Endodermal cell (in vitro differentiated cells): ENCODE data around the gene DLX2. TPM values are rescaled to one million over a fixed set of nuclear protein-coding genes. Genes with fewer than 3 reads are reported as not detected.

Source experiments
- DNase-seq: peaks from one replicate; pipeline ENCODE4 v3.0.0-alpha.2; 2017
- H3K27ac ChIP-seq: 2 replicates; pipeline ENCODE4 v1.5.1; 2013; ENCODE audit warnings: mild to moderate bottlenecking, low read depth, low read length, moderate library complexity
- H3K27me3 ChIP-seq: 2 replicates; pipeline ENCODE4 v1.6.1; 2013; ENCODE audit warnings: mild to moderate bottlenecking, low read length, moderate library complexity; ENCODE audit not compliant: insufficient read depth, control insufficient read depth, poor library complexity, severe bottlenecking
- H3K36me3 ChIP-seq: 2 replicates; pipeline ENCODE4 v1.7.0; 2013; ENCODE audit warnings: mild to moderate bottlenecking, low read length, moderate library complexity; ENCODE audit not compliant: control insufficient read depth, insufficient read depth
- H3K4me1 ChIP-seq: one replicate; pipeline ENCODE4 v1.7.0; 2013; ENCODE audit warnings: low read length; ENCODE audit not compliant: control insufficient read depth, insufficient read depth
- H3K4me3 ChIP-seq: 2 replicates; pipeline ENCODE4 v1.5.1; 2013; ENCODE audit warnings: mild to moderate bottlenecking, low read length, moderate library complexity
- H3K9ac ChIP-seq: 2 replicates; pipeline ENCODE4 v1.6.1; 2013; ENCODE audit warnings: mild to moderate bottlenecking, low read length, moderate library complexity; ENCODE audit not compliant: poor library complexity, severe bottlenecking; ENCODE audit errors: extremely low read depth
- H3K9me3 ChIP-seq: 2 replicates; pipeline ENCODE4 v1.6.1; 2013; ENCODE audit warnings: mild to moderate bottlenecking, low read length, moderate library complexity; ENCODE audit not compliant: control insufficient read depth
- H3K27ac Mint-ChIP-seq: 2 replicates; pipeline ENCODE4 v1.8.0; 2020; ENCODE audit warnings: mixed read lengths
- H3K27me3 Mint-ChIP-seq: 2 replicates; pipeline ENCODE4 v1.8.0; 2021; ENCODE audit warnings: mild to moderate bottlenecking, mixed read lengths; ENCODE audit not compliant: insufficient read depth
- H3K36me3 Mint-ChIP-seq: 2 replicates; pipeline ENCODE4 v1.8.0; 2020; ENCODE audit warnings: low read depth, mixed read lengths
- H3K4me1 Mint-ChIP-seq: 2 replicates; pipeline ENCODE4 v1.8.0; 2020; ENCODE audit warnings: mixed read lengths
- H3K4me3 Mint-ChIP-seq: 2 replicates; pipeline ENCODE4 v1.8.0; 2020; ENCODE audit warnings: mild to moderate bottlenecking, moderate library complexity, mixed read lengths
- H3K9me3 Mint-ChIP-seq: 2 replicates; pipeline ENCODE4 v1.8.0; 2020; ENCODE audit warnings: mild to moderate bottlenecking, mixed read lengths
- WGBS, 2 experiments: methylation state at CpG; one replicate each; pipeline versions ENCODE4 v1.1.5 to v1.1.7; 2013; ENCODE audit warnings: missing lambda C conversion rate in 2 of 2, mixed read lengths in 1 of 2; ENCODE audit not compliant: insufficient coverage in 1 of 2, insufficient read length in 1 of 2; 5-methylcytosine and 5-hydroxymethylcytosine counted together
- total RNA-seq, 2 donors: library from RNA; stranded (reverse); fragmentation: NEBNext Ultra II Directional in 1 of 2; extraction: Animal tissue kit (Norgen Biotek cat#: 25700) in 1 of 2; gene quantifications; 2 replicates in 1 of 2; 3 replicates in 1 of 2; pipeline ENCODE4 v1.2.1, GENCODE V29; 2021
- TF ChIP-seq, protein P1 (sequence below): fragments of 200-600 bp; sonication (generic); conservative IDR thresholded peaks from 2 replicates; pipeline ENCODE4 v1.5.0; 2021; ENCODE audit warnings: antibody characterized with exemption, mild to moderate bottlenecking

DLX2 gene
- total RNA-seq, 2 donors from 2014 or later, result 0.13 TPM; not detected in 1

DNA sequence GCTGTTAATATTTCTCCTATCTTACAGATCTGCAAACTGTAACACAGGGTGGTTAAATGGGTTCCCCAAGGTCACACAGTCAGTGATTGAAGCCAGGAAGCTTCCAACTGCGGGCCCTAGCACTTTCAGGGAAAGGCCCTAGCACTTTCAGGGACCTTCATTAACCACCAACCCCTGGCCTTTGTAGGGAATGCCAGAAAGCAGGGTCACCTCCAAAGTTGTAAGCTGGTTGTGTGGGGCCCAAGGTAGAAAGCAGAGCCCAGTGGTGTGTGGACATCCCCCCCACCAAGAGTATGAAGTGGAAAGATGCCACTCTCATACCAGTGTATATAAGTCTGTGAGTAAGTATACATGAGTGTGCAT lies 4.4 kb downstream of the DLX2 start:
- no peak overlapping the region for H3K27ac ChIP-seq
- peak; percentile 62 for DNase-seq

DNA sequence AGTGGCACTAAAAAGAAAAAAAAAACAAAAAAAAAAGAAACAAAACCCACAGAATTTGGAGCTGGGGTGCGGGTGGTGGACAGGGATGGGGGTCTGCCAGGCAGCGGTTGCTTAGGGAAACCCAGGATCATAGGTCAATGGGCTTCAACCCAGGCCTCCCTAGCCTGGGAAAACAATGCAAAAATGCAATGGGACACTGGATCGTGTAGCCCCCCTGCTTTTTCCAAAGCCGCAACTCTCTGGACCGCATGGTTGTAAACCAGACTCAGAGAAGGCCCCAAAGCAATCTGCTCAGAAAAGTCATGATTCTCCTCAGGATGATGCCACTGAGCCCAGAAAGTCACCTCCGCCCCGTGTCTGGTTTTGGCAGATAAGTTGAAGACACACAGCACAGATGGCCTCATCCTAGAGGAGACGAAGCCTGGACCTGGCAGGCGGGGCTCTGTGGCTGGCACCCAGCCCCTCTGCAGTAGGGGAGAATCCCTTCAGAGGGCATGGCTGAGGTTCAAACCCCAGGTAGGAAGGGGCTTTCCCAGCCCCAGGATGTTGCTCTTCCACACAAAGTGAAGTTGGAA lies 5.1 kb downstream of the DLX2 start:
- peaks cover 100% of the 10 kb centered on the region for H3K27me3 ChIP-seq
- Mint-ChIP-seq H3K27ac (no peak overlapping the region), H3K4me1 (peaks cover 31% of the 10 kb centered on the region), H3K9me3 (no peaks in the 10 kb centered on the region), H3K36me3 (no peaks in the 10 kb centered on the region), H3K4me3 (peak overlapping the region; percentile 48), H3K27me3 (peaks cover 98% of the 10 kb centered on the region)
- TF ChIP-seq, protein P1, sequence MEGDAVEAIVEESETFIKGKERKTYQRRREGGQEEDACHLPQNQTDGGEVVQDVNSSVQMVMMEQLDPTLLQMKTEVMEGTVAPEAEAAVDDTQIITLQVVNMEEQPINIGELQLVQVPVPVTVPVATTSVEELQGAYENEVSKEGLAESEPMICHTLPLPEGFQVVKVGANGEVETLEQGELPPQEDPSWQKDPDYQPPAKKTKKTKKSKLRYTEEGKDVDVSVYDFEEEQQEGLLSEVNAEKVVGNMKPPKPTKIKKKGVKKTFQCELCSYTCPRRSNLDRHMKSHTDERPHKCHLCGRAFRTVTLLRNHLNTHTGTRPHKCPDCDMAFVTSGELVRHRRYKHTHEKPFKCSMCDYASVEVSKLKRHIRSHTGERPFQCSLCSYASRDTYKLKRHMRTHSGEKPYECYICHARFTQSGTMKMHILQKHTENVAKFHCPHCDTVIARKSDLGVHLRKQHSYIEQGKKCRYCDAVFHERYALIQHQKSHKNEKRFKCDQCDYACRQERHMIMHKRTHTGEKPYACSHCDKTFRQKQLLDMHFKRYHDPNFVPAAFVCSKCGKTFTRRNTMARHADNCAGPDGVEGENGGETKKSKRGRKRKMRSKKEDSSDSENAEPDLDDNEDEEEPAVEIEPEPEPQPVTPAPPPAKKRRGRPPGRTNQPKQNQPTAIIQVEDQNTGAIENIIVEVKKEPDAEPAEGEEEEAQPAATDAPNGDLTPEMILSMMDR, result no peak
- no peaks in the 10 kb centered on the region for H3K36me3 ChIP-seq
- H3K27ac ChIP-seq, result no peak overlapping the region
- H3K4me3 ChIP-seq, result no peak overlapping the region
- H3K4me1 ChIP-seq, result peaks cover 14% of the 10 kb centered on the region
- H3K9me3 ChIP-seq, result no peaks in the 10 kb centered on the region
- WGBS, 2 experiments, result 19 to 29% methylated on average over 3 to 9 of the region's 9 CpGs
- H3K9ac ChIP-seq, result no peak overlapping the region
- DNase-seq, result no peak

More for the DNA sequence above, 4.4 kb downstream of the DLX2 start:
- TF ChIP-seq, protein P1, result no peak
- H3K4me1 Mint-ChIP-seq, result peaks cover 34% of the 10 kb centered on the region
- H3K27me3 Mint-ChIP-seq, result peaks cover 98% of the 10 kb centered on the region
- H3K9me3 Mint-ChIP-seq, result no peaks in the 10 kb centered on the region
- Histone ChIP-seq H3K27me3 (peaks cover 99% of the 10 kb centered on the region), H3K9ac (no peak overlapping the region), H3K9me3 (no peaks in the 10 kb centered on the region), H3K4me3 (no peak overlapping the region), H3K36me3 (no peaks in the 10 kb centered on the region), H3K4me1 (peaks cover 14% of the 10 kb centered on the region)
- H3K36me3 Mint-ChIP-seq, result no peaks in the 10 kb centered on the region
- WGBS, 2 experiments, result 23% methylated on average over 1 of the region's 1 CpG; no CpG with 5 or more reads in 1 of the 2 experiments
- H3K27ac Mint-ChIP-seq, result no peak overlapping the region
- peak overlapping the region; percentile 9 for H3K4me3 Mint-ChIP-seq

DNA sequence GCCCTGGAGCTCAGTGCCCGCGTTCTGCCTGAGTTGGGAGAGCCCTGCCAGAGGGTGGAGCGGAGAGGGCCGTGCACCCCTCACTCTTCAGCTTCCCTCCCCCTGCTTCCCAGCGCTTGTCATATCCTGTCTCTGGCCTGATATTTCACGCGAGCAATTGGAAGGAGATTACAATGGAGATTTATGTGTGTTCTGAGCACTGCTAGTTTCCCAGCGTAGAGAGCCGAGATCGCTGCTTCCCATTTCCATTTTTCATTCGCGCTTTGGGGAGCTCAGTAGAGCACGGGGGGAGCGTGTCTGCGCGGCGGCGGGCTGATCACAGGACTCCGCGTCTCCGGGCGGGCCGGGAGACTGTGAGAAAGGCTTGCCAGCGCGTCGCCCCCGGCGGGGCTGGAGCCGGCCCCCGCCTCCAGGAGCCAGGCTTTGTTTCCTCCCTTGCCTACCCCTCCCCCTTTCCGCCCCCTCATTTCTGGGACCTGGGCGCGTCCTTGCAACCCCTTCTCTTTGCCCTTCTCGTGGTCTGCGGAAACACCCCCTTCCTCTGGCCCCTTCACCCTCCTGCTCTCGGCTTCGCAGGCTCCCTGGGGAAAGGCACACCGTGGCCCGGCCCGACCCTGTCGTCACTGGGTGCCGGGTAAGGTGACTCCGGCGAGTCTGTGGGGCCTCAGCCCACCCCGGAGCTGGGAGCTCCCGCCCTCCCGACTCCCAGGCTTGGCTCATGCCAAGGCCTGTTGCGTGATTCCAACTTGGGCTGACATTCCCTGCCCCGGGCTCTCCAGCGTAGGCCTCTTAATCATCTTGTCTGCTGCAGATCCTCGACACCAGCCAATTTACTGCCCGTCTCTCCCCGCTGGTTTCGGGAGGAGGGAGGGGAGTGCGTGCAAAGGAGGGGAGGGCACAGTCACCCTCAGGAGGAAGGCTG lies 5.8 kb downstream of the DLX2 start:
- H3K27ac ChIP-seq, result peak overlapping the region; percentile 69
- peak overlapping the region; percentile 48 for H3K4me3 Mint-ChIP-seq
- 0 to 1% methylated on average over 8 to 55 of the region's 55 CpGs for WGBS, 2 experiments
- H3K4me1 Mint-ChIP-seq, result peaks cover 30% of the 10 kb centered on the region
- H3K27ac Mint-ChIP-seq, result no peak overlapping the region
- H3K36me3 ChIP-seq, result no peaks in the 10 kb centered on the region
- H3K9me3 Mint-ChIP-seq, result no peaks in the 10 kb centered on the region
- DNase-seq, result peak; percentile 78
- H3K4me3 ChIP-seq, result peak overlapping the region; percentile 68
- TF ChIP-seq, protein P1, result no peak
- peaks cover 14% of the 10 kb centered on the region for H3K4me1 ChIP-seq
- peaks cover 99% of the 10 kb centered on the region for H3K27me3 Mint-ChIP-seq
- no peak overlapping the region for H3K9ac ChIP-seq
- no peaks in the 10 kb centered on the region for H3K36me3 Mint-ChIP-seq
- H3K27me3 ChIP-seq, result peaks cover 100% of the 10 kb centered on the region
- no peaks in the 10 kb centered on the region for H3K9me3 ChIP-seq
